ENCODE results near the gene TFDP2.
"Not testable (repeated sequence)": the region's sequence is repeated elsewhere in the genome, so short reads cannot be mapped to it uniquely, and the experiment has no call there.

The TFDP2 gene

DNA sequence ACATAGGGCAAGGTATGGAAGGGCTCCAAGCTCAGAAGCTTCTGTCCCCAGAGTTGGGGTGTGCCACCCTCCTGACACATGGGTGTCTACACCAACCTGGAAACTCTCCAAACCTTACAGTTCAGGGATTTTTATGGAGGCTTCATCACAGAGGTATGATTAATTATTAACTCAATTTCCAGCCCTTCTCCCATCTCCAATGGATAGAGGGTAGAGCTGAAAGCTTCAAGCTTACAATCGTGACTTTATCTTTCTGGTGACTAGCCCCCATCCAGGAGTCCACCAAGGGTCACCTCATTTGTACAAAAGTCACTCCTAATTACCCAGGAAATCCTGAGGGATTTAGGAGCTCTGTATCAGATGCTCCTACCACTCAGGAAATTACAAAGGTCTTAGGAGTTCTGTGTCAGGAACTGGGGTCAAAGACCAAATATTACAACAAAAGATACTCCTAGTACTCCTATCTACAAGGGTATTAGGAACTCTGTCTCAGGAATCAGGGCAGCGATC is 62.7 kb downstream of the TFDP2 start:
- in situ Hi-C loops (cut with HindIII; ENCODE audit: low pct_unique_long_range_greater_than_20kb, low sequenced_read_pairs) = no loop called here
- TF ChIP-seq JUND (IDR thresholded peaks at IDR 0.05; ENCODE audit: low read depth) = no peak
- no peak for DNase-seq (ENCODE audit: low read depth in 1 of 2, low spot score in 1 of 2)

DNA sequence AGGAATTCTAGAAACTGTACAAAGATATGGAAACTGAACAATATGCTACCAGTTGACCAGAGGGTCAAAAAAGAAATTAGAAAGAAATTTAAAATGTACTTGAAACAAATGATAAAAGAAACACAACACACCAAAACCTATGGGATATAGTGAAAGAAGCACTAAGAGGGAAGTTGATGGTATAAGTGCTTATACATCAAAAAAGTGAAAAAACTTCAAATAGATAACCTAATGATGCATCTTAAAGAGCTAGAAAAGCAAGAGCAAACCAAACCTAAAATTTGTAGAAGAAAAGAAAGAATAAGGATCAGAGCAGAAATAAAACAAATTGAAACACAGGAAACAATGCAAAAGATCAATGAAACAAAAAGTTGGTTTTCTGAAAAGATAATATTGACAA is 68.2 kb downstream of the TFDP2 start:
- no peak for TF ChIP-seq JUND (IDR thresholded peaks at IDR 0.05; ENCODE audit: low read depth)
- in situ Hi-C loops (cut with HindIII; ENCODE audit: low pct_unique_long_range_greater_than_20kb, low sequenced_read_pairs) = no loop called here
- DNase-seq (ENCODE audit: low read depth in 1 of 2, low spot score in 1 of 2) = no peak

DNA sequence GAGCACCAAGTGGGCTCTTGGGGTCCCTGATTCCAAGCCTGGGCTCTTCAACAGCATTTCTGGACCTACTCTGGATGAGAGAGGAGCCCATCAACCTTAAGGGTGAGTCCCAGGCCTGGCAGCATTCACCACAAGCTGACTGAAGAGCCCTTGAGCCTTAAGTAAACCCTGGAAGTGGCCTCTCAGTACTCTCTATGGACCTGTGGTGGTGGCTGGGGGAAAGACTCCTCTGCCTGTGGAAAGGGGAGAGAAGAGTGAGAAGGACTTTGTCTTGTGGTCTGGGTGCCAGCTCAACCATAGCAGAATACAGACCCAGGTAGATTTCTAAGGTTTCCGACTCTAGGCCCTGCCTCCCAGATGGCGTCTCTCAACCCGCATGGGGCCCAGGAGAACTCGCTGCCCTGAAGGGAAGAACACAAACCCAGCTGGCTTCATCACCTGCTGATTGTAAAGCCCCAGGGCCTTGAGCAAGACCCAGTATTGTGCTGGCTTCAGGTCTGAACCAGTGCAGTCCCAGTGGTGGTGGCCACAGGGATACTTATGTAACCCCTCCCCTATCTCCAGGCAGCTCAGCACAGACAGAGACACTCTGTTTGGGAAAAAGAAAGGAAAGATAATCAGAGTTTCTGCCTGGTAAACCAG is 71.4 kb downstream of the TFDP2 start:
- in situ Hi-C loops (cut with HindIII; ENCODE audit: low pct_unique_long_range_greater_than_20kb, low sequenced_read_pairs) = no loop called here
- no peak for DNase-seq (ENCODE audit: low read depth in 1 of 2, low spot score in 1 of 2)
- no peak for TF ChIP-seq JUND (IDR thresholded peaks at IDR 0.05; ENCODE audit: low read depth)

DNA sequence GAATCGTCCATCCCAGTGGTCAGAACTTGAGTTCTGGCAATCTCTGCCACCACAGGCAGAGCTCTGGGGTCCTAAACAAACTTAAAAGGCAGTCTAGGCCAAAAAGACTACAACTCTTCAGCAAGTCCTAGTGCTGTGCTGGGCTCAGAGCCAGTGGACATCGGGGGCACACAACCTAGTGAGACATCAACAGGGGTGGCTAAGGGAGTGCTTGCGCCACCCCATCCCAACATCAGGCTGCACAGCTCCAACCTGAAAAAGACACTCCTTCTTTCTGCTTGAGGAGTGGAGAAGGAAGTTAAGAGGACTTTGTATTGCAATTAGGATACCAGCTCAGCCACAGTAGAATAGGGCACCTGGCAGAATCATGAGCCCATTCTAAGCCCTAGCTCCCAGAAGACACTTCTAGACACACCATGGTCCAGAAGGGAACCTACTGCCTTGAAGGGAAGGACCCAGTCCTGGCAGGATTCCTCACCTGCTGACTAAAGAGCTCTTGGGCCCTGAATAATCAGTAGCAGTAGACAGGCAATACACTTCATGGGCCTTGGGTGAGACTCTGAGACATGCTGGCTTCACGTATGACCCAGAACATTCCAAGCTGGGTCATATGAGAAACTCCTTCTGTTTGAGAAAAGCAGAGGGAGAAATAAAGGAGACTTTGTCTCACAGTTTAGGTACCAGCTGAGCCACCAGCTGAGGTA is 72.0 kb downstream of the TFDP2 start:
- DNase-seq (ENCODE audit: low read depth in 1 of 2, low spot score in 1 of 2) = no peak
- TF ChIP-seq JUND (IDR thresholded peaks at IDR 0.05; ENCODE audit: low read depth) = no peak
- in situ Hi-C loops (cut with HindIII; ENCODE audit: low pct_unique_long_range_greater_than_20kb, low sequenced_read_pairs) = no loop called here

DNA sequence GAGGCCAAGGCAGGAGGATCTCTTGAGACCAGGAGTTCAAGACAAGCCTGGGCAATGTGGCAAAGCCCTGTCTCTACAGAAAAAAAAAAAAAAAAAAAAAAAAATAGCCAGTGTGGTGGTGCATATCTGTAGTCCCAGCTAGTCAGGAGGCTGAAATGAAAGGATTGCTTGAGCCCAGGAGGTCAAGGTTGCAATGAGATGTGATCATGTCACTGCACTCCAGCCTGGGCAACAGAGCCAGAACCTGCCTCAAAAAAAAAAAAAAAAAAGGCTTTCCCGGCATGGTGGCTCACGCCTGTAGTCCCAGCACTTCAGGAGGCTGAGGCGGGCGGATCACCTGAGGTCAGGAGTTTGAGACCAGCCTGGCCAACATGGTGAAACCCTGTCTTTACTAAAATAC is 73.7 kb downstream of the TFDP2 start:
- in situ Hi-C loops (cut with HindIII; ENCODE audit: low pct_unique_long_range_greater_than_20kb, low sequenced_read_pairs); DNase-seq (ENCODE audit: low read depth in 1 of 2, low spot score in 1 of 2): not testable (repeated sequence)

DNA sequence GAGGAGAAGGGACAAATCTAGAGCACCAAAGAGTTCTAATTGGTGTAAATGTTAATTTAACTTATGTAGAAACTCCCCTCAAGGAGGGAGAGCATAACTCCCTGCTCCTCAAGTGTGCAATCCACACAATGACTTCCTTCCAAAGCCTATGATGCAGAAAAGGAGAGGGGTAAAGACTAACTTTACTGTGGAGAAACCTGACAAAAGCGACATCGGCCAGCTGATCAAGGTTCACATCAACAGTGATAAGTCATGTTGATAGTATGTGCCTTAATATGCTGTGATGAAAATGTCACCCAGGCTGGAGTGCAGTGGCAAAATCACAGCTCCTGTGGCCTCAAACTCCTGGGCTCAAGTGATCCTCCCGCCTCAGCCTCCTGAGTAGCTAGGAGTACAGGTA is 76.5 kb downstream of the TFDP2 start:
- no peak for TF ChIP-seq JUND (IDR thresholded peaks at IDR 0.05; ENCODE audit: low read depth)
- DNase-seq (ENCODE audit: low read depth in 1 of 2, low spot score in 1 of 2) = no peak
- in situ Hi-C loops (cut with HindIII; ENCODE audit: low pct_unique_long_range_greater_than_20kb, low sequenced_read_pairs) = no loop called here

DNA sequence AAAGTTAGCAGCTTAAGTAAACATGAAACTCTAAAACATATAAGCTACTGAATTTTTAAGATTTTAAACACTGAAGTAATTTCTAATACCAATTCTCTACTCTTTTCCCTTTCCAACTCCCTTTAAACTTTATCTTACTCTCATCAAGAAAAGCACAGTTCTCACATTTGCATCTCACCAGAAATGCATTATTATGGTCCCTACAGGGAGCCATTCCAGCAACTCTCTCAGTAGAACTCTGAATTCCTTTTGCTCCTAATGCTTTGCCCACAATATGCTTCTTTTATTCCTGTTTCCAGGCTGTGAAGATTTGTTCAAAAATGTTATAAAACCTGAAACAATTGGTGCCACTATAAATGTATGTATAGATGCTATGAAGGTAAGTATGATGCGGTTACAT is 83.4 kb downstream of the TFDP2 start:
- in situ Hi-C loops (cut with HindIII; ENCODE audit: low pct_unique_long_range_greater_than_20kb, low sequenced_read_pairs) = no loop called here
- no peak for TF ChIP-seq JUND (IDR thresholded peaks at IDR 0.05; ENCODE audit: low read depth)
- no peak for DNase-seq (ENCODE audit: low read depth in 1 of 2, low spot score in 1 of 2)

DNA sequence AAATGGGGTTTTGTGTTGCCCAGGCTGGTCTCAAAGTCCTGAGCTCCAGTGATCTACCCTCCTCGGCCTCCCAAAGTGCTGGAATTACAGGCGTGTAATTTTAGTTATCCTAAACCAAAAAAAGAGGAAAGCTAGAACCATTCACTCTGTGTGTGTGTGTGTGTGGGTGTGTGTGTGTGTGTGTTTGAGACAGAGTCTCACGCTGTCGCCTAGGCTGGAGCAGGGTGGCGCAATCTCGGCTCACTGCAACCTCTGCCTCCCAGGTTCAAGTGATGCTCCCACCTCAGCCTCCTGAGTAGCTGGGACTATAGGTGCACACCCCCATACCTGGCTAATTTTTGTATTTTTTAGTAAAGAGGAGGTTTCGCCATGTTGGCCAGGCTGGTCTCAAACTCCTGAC is 84.0 kb downstream of the TFDP2 start:
- no peak for DNase-seq (ENCODE audit: low read depth in 1 of 2, low spot score in 1 of 2)
- in situ Hi-C loops (cut with HindIII; ENCODE audit: low pct_unique_long_range_greater_than_20kb, low sequenced_read_pairs) = no loop called here
- TF ChIP-seq JUND (IDR thresholded peaks at IDR 0.05; ENCODE audit: low read depth) = no peak

DNA sequence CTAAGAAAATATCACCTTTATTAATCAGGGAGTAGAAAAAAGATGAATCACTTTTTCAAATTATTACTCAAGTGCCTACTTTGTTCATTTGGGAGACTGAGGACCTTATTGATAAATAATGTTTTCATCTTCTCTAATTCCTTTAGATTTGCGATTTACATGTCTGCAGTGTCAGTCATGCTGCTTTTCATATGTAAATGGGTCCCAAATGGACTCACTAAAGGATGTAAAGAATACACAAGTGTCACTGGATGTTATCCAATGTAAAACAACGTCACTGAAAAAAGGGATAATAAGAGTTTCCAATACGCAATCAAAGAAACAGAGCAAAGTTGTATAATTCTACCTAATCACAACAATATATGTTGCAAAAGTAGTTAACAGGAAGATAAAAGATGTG is 84.9 kb downstream of the TFDP2 start:
- no peak for DNase-seq (ENCODE audit: low read depth in 1 of 2, low spot score in 1 of 2)
- in situ Hi-C loops (cut with HindIII; ENCODE audit: low pct_unique_long_range_greater_than_20kb, low sequenced_read_pairs) = no loop called here
- TF ChIP-seq JUND (IDR thresholded peaks at IDR 0.05; ENCODE audit: low read depth) = no peak

DNA sequence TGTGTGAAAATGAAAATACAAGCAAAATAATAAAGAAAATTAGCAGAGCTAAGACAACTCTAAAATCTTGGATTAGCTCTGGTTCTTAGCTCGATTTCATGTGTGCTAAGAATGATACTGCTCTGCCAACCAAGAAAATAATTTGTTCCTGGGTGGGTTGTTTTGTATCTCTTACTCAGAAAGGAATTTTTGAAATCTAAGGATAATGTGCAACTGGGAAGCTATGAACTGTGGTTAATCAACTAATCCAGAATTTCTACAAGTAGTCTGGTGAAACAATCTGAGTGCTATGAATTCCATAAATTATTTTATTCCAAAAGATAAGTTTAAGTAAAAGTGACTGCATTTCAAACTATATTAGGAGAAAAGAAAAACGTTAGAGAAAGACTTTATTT is 92.0 kb downstream of the TFDP2 start:
- no peak for DNase-seq (ENCODE audit: low read depth in 1 of 2, low spot score in 1 of 2)
- no peak for TF ChIP-seq JUND (IDR thresholded peaks at IDR 0.05; ENCODE audit: low read depth)
- in situ Hi-C loops (cut with HindIII; ENCODE audit: low pct_unique_long_range_greater_than_20kb, low sequenced_read_pairs) = no loop called here

DNA sequence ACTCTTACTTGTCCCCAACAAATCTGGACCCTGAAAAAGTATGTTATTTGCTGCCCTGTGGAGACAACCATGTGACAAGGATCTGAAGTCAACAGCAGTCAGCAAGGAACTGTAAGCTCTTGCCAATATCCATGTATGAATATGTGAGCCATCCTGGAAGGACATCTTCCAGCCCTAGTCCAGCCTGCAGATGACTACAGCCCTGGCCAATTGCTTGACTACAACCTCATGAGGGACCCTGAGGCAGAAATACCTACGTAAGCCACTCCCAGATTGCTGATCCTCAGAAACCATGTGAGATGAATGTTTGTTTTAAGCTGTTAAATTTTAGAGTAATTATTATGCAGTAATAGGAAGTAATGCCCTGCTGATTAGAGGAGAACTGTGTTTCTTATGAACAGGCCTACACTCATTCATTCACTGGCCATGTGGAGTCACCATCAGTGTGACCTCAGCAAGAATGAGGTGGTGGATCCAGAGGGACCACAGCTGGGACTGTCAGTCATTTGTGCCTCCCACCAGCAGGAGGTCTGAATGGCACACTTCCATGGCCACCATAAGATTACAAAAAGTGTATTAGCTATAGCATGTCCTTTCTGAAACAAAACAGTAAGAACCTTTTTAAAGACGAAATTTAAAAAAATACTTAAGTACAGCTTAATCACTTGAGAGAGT is 92.6 kb downstream of the TFDP2 start:
- no peak for TF ChIP-seq JUND (IDR thresholded peaks at IDR 0.05; ENCODE audit: low read depth)
- in situ Hi-C loops (cut with HindIII; ENCODE audit: low pct_unique_long_range_greater_than_20kb, low sequenced_read_pairs) = no loop called here
- peak in 1 of 2 experiments; percentile 26 for DNase-seq (ENCODE audit: low read depth in 1 of 2, low spot score in 1 of 2)

DNA sequence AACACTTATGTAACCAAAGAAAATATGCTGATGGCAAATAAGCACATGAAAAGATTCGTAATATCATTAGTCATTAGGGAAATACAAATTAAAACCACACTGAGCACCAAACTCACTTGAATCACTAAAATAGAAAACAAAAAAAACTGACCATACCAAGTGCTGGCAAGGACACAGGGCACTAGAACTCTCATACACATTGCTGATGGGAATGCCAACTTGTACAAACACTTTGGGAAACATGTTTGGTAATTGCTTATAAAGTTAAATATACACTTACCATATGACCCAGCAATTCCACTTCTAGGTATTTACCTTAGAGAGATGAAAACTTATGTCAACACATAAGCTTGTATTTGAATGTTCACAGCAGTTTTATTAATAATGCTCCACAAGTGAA is 95.5 kb downstream of the TFDP2 start:
- in situ Hi-C loops (cut with HindIII; ENCODE audit: low pct_unique_long_range_greater_than_20kb, low sequenced_read_pairs) = no loop called here
- DNase-seq (ENCODE audit: low read depth in 1 of 2, low spot score in 1 of 2) = peak in 1 of 2 experiments; percentile 70
- TF ChIP-seq JUND (IDR thresholded peaks at IDR 0.05; ENCODE audit: low read depth) = no peak

DNA sequence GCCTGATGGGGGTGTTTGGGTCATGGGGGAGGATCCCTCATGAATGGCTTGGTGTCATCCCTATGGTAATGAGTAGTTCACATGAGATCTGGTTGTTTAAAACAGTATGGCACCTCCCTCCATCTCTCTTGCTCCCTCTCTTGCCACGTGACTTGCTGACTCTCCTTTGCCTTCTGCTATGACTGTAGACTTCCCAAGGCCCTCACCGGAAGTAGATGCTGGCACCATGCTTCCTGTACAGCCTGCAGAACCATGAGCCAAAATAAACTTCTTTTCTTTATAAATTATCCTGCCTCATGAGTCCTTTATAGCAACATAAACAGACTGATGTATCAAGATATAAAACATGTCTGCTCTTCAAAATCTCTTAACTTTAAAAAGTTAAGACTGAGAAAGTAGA is 96.1 kb downstream of the TFDP2 start:
- no peak for DNase-seq (ENCODE audit: low read depth in 1 of 2, low spot score in 1 of 2)
- in situ Hi-C loops (cut with HindIII; ENCODE audit: low pct_unique_long_range_greater_than_20kb, low sequenced_read_pairs) = no loop called here
- no peak for TF ChIP-seq JUND (IDR thresholded peaks at IDR 0.05; ENCODE audit: low read depth)

Measured in T47D (cell line).